HEK293 (cell line): ENCODE data around the gene OR10G3.

Source experiments
- KLF9 ChIP-seq: fragments of 450-650 bp; formaldehyde crosslinking; IDR thresholded peaks from 2 replicates; pipeline ENCODE4 v1.5.1; 2016; ENCODE audit warnings: missing biosample characterization, missing genetic modification characterization, low read depth
- ZNF510 ChIP-seq: fragments of 450-650 bp; formaldehyde crosslinking; IDR thresholded peaks from 2 replicates; pipeline ENCODE4 v1.5.1; 2018; ENCODE audit warnings: mild to moderate bottlenecking, missing genetic modification characterization, missing biosample characterization; ENCODE audit not compliant: insufficient replicate concordance
- ZNF629 ChIP-seq: fragments of 450-650 bp; formaldehyde crosslinking; IDR thresholded peaks from 2 replicates; pipeline ENCODE4 v1.5.1; 2017; ENCODE audit warnings: missing biosample characterization, missing genetic modification characterization
- ZNF777 ChIP-seq: fragments of 450-650 bp; formaldehyde crosslinking; IDR thresholded peaks from 2 replicates; pipeline ENCODE4 v1.5.1; 2017; ENCODE audit warnings: missing biosample characterization, missing genetic modification characterization, borderline replicate concordance

GRCh38 chr14:21534576-21534975 lies 45.3 kb downstream of the OR10G3 start:
- no peak for TF ChIP-seq KLF9
- TF ChIP-seq ZNF777 (tag by site-specific recombination) = no peak
- no peak for TF ChIP-seq ZNF629 (tag by site-specific recombination)
- no peak for TF ChIP-seq ZNF510 (tag by site-specific recombination)
